Parathyroid adenoma (tissue), 2 donors: ENCODE measurements around the gene IL18RAP.

Experiments used
- H2AFZ ChIP-seq: fragments of 300-600 bp; sonication (generic); one replicate; pipeline ENCODE4 v1.7.0; 2017; ENCODE audit warnings: antibody characterized with exemption, mild to moderate bottlenecking
- H3K27ac ChIP-seq: fragments of 300-600 bp; sonication (generic); one replicate; pipeline ENCODE4 v1.7.0; 2017
- H3K27me3 ChIP-seq: fragments of 300-600 bp; sonication (generic); one replicate; pipeline ENCODE4 v1.7.0; 2017; ENCODE audit warnings: low read length; ENCODE audit not compliant: control insufficient read depth, insufficient read depth
- H3K36me3 ChIP-seq: fragments of 300-600 bp; sonication (generic); one replicate; pipeline ENCODE4 v1.7.0; 2017; ENCODE audit warnings: low read length; ENCODE audit not compliant: control insufficient read depth, insufficient read depth
- H3K4me1 ChIP-seq: fragments of 300-600 bp; sonication (generic); one replicate; pipeline ENCODE4 v1.7.0; 2017; ENCODE audit warnings: control low read depth
- H3K4me2 ChIP-seq: fragments of 300-600 bp; sonication (generic); one replicate; pipeline ENCODE4 v1.7.0; 2017; ENCODE audit warnings: low read length
- H3K4me3 ChIP-seq: fragments of 300-600 bp; sonication (generic); one replicate; pipeline ENCODE4 v1.7.0; 2017; ENCODE audit warnings: low read depth, low read length
- H3K79me2 ChIP-seq: fragments of 300-600 bp; sonication (generic); one replicate; pipeline ENCODE4 v1.7.0; 2017; ENCODE audit warnings: control low read depth
- H3K9ac ChIP-seq: fragments of 300-600 bp; sonication (generic); one replicate; pipeline ENCODE4 v1.7.0; 2017; ENCODE audit warnings: mild to moderate bottlenecking
- H3K9me3 ChIP-seq: fragments of 300-600 bp; sonication (generic); one replicate; pipeline ENCODE4 v1.7.0; 2017; ENCODE audit warnings: low read length; ENCODE audit not compliant: control insufficient read depth
- CTCF ChIP-seq: fragments of 300-600 bp; sonication (generic); IDR thresholded peaks from one replicate; pipeline ENCODE4 v1.7.0; 2017; ENCODE audit warnings: antibody characterized with exemption, mild to moderate bottlenecking
- donor health status: primary hyperparathyroidism.

IL18RAP gene

GRCh38 chr2:102473631-102474030, 50.7 kb downstream of the IL18RAP start:
- Histone ChIP-seq H3K4me3 (no peak overlapping the region), H3K4me2 (no peak overlapping the region), H3K9ac (no peak overlapping the region), H3K4me1 (no peaks in the 10 kb centered on the region), H3K79me2 (no peaks in the 10 kb centered on the region), H3K27ac (no peak overlapping the region), H2AFZ (no peak overlapping the region), H3K9me3 (no peaks in the 10 kb centered on the region), H3K27me3 (no peaks in the 10 kb centered on the region), H3K36me3 (no peaks in the 10 kb centered on the region)
- no peak for TF ChIP-seq CTCF

- Histone ChIP-seq H3K36me3 (no peaks in the 10 kb centered on the region), H3K79me2 (no peaks in the 10 kb centered on the region), H3K27me3 (no peaks in the 10 kb centered on the region), H3K4me1 (no peaks in the 10 kb centered on the region), H3K4me2 (no peak overlapping the region), H2AFZ (no peak overlapping the region), H3K9me3 (no peaks in the 10 kb centered on the region), H3K27ac (no peak overlapping the region), H3K9ac (no peak overlapping the region), H3K4me3 (no peak overlapping the region)
- TF ChIP-seq CTCF: no peak
These were observed 51.8 kb downstream of the IL18RAP start for GRCh38 chr2:102474785-102475184.

GRCh38 chr2:102478686-102479470, 55.9 kb downstream of the IL18RAP start:
- no peak for TF ChIP-seq CTCF
- H3K4me1 ChIP-seq: no peaks in the 10 kb centered on the region
- no peak overlapping the region for H3K4me2 ChIP-seq
- no peak overlapping the region for H3K4me3 ChIP-seq
- no peak overlapping the region for H3K27ac ChIP-seq
- no peaks in the 10 kb centered on the region for H3K36me3 ChIP-seq
- H3K9me3 ChIP-seq: no peaks in the 10 kb centered on the region
- H3K79me2 ChIP-seq: no peaks in the 10 kb centered on the region
- H2AFZ ChIP-seq: no peak overlapping the region
- no peak overlapping the region for H3K9ac ChIP-seq
- no peaks in the 10 kb centered on the region for H3K27me3 ChIP-seq

- Histone ChIP-seq H3K36me3 (no peaks in the 10 kb centered on the region), H3K79me2 (no peaks in the 10 kb centered on the region), H3K4me3 (no peak overlapping the region), H3K4me1 (no peaks in the 10 kb centered on the region), H3K4me2 (no peak overlapping the region), H3K9ac (no peak overlapping the region), H2AFZ (no peak overlapping the region), H3K9me3 (no peaks in the 10 kb centered on the region), H3K27ac (no peak overlapping the region), H3K27me3 (no peaks in the 10 kb centered on the region)
- no peak for TF ChIP-seq CTCF
These were observed 57.6 kb downstream of the IL18RAP start for GRCh38 chr2:102480285-102481195.
